GM12874 (cell line): ENCODE measurements around the gene PRKCA.

Source experiments
- CTCF ChIP-seq: IDR thresholded peaks from 2 replicates; pipeline ENCODE4 v1.5.1; 2011; ENCODE audit warnings: low read depth, mild to moderate bottlenecking, control low read depth, low read length, moderate library complexity; ENCODE audit not compliant: insufficient read depth

Gene PRKCA

GRCh38 chr17:66411520-66411919, 109.1 kb downstream of the PRKCA start:
- TF ChIP-seq CTCF, result no peak

- TF ChIP-seq CTCF, result no peak
Measured at GRCh38 chr17:66412857-66413558, 110.6 kb downstream of the PRKCA start.

GRCh38 chr17:66413559-66414520, 111.4 kb downstream of the PRKCA start:
- TF ChIP-seq CTCF, result no peak

GRCh38 chr17:66414561-66415175, 112.3 kb downstream of the PRKCA start:
- no peak for TF ChIP-seq CTCF

GRCh38 chr17:66415366-66416206, 113.2 kb downstream of the PRKCA start:
- TF ChIP-seq CTCF, result no peak

GRCh38 chr17:66416207-66416940, 114.0 kb downstream of the PRKCA start:
- TF ChIP-seq CTCF, result no peak
